GM18868 (cell line): ENCODE data around the gene MAP2K3.
"Not testable (repeated sequence)": the region's sequence is repeated elsewhere in the genome, so short reads cannot be mapped to it uniquely, and the experiment has no call there.

Experiments
- ATAC-seq: cut with Tn5 transposase; IDR thresholded peaks from one replicate; pipeline ENCODE4 v1.9.1; 2021; ENCODE audit warnings: mild to moderate bottlenecking, moderate library complexity; ENCODE audit not compliant: unreplicated experiment

MAP2K3 gene

DNA sequence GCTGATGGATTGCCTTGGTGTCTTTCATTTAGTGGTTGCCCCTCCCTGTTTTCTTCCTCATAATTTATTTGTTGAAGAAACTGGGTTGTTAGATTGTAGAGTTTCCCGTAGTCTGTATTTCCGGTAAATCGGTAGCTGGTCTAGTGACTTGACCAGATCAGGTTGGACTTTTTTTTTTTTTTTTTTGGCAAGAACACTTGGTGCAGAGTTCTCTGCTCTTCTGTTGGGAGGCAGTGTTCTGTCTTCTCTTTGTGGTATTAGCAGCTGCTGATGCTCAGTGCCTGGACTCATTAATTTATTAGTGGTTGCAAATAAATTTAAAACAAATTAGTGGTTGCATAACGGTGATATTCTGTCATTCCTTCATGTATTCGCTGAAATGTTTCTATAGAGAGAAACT is 40.2 kb downstream of the MAP2K3 start:
- not testable (repeated sequence) for ATAC-seq

DNA sequence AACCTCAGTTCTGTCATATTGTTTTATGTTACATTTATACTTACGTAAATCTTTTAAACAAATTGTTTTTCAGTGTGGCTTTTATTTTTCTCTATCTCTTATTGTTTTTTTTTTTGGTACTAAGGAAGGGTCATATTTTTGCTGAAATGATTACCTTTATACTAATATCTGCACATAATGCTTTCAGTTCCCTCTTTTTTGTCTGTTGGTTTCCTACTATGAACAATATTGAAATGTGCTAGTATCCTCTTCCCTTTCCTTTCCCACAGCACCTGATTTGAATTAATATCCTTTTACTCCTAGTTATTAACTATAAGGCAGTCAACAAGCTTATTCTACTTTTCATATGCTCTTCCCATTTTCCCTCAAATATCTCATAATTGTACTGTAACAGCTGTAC is 43.4 kb downstream of the MAP2K3 start:
- peak; percentile 66 for ATAC-seq

DNA sequence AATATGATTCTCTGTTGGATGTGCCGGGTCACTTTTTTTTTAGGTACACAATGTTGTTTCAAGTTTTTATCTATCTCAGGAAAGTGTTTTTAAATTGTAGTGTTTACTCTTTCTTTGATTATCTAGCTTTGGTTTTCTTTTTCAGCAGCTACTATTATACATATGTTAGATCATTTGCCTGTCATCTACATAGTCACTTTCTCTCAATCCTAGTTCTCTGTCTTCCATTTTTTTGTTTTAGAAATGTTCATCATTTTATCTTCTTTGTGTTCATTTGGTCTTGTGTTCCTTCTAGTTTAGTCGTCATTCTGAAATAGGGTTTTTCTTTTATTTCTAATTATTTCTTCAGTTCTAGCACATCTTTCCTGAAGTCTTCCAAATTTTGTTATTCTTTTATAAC is 44.3 kb downstream of the MAP2K3 start:
- ATAC-seq, result not testable (repeated sequence)

- ATAC-seq, result no peak
These were observed 46.1 kb downstream of the MAP2K3 start for GRCh38 chr17:21330436-21331160.

GRCh38 chr17:21336541-21337294 is 52.2 kb downstream of the MAP2K3 start:
- ATAC-seq, result not testable (repeated sequence)

- not testable (repeated sequence) for ATAC-seq
These were observed 53.6 kb downstream of the MAP2K3 start for GRCh38 chr17:21337981-21338625.

GRCh38 chr17:21339011-21339410 is 54.5 kb downstream of the MAP2K3 start:
- ATAC-seq, result no peak

- ATAC-seq, result not testable (repeated sequence)
These were observed 55.1 kb downstream of the MAP2K3 start for GRCh38 chr17:21339571-21339970.

GRCh38 chr17:21340407-21340806 is 55.9 kb downstream of the MAP2K3 start:
- ATAC-seq, result not testable (repeated sequence)

DNA sequence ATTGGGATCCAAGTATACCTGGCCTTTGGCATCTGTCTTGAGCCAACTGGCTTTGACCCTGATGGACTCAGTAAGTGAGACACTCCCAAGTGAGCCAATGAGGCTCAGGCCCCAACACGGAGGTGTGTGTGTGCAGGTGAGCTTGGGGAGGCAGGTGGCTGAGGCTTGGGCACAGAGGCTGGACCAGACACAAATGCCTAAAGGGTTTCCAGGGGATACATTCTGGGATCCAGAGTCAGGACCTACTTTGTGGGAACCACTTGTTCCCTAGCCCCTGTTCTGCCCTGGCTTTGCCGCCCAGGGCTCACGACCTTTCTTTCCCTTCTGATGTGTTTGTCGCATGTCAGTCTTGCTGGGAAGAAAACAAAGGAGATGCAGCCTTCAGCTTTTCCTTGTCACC is 56.8 kb downstream of the MAP2K3 start:
- not testable (repeated sequence) for ATAC-seq

DNA sequence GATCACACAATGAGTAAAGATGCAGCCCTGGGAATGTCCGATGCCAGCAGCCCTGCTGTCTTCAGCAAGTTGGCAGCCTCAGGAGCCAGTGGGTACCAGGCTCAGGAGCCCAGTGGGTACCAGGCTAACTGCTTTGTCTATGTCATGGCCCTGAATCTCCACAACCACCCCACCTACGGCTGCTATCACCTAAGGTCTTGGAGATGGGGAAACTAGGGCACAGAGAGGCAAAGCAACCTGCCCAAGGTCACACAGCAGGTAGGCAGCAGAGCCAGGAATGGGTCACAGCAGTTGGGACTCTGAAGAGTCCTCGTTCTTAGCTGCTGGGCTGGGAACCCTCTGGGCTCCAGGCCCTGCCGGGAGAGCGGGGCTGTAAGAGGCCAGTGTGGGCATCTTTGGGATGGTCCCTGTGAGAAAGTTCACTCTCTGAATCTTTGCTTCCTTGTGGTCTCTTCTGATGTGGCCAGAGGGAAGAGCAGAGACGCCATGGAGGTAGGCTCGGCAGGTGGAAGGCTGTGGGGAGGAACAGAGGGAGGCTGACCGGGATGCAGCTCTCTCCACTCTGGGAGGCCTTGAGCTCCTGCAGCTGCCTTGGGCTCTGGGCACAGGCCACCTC is 57.5 kb downstream of the MAP2K3 start:
- not testable (repeated sequence) for ATAC-seq

GRCh38 chr17:21343061-21343949 is 58.8 kb downstream of the MAP2K3 start:
- not testable (repeated sequence) for ATAC-seq

DNA sequence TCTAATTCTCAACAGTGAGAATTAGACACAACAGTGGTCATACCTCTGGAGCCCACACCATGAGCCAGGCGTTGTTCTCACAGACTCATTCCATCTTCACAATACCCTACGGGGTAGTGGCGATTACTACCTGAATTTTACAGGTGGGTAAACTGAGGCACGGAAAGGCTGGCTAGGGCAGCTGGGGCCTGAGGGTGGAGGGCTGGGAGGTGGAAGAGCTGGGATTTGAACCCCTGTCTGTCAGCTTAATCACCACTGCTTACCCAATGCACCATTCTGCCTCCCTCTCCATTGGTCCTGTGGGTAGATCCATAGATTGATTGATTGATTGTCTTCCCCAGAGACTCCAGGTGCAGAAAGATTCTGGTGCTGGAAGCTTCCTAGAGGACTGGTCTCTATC is 60.3 kb downstream of the MAP2K3 start:
- ATAC-seq, result not testable (repeated sequence)

GRCh38 chr17:21345236-21345635 is 60.7 kb downstream of the MAP2K3 start:
- no peak for ATAC-seq

- ATAC-seq, result not testable (repeated sequence)
These were observed 61.6 kb downstream of the MAP2K3 start for GRCh38 chr17:21346107-21346506.

DNA sequence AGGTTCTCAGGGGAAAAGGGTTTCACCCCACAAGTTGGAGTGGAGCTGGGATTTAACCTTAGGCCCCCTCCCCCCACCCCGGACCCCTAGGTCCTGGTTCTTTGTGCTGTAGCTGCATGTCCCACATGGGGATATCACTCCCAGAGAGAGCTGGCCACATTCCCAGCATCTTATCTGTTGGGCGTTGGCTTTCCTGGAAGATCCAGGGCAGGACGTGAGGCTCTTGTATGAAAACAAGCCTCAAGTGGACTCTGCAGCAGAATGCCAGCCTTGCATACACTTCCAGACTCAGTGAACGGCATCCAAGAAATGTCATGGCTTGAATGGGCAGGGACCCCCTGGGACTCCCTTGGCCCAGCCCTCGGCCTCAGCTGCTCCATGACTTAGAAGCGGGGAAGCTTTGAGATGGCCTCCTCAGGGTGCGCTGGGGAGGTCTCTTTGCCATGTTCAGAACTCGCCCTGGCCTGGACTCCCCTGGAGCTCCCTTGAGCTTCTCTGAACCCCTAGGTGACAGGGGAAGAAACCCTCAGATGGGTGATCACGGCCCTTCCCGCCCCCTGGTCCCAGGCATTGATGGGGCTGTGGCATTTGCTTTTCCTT is 62.2 kb downstream of the MAP2K3 start:
- not testable (repeated sequence) for ATAC-seq

DNA sequence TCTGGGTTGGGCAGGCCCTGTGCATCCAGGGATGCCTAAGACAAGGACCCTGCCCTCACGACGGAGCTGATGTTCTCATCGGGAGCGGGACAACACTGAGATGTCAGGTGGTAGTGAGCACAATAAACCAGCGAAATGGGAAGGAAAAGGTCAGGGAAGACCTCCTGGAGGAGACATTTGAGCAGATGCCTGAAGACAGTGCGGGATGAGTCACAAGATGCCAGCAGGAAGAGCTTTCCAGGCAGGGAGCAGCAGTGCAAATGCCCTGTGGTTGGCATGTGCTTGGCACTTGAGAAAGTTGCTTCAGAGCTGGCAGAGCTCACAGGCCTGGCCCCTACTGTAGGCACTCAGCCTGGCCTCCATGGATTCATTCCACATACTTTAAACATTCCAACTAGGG is 63.1 kb downstream of the MAP2K3 start:
- ATAC-seq, result not testable (repeated sequence)

DNA sequence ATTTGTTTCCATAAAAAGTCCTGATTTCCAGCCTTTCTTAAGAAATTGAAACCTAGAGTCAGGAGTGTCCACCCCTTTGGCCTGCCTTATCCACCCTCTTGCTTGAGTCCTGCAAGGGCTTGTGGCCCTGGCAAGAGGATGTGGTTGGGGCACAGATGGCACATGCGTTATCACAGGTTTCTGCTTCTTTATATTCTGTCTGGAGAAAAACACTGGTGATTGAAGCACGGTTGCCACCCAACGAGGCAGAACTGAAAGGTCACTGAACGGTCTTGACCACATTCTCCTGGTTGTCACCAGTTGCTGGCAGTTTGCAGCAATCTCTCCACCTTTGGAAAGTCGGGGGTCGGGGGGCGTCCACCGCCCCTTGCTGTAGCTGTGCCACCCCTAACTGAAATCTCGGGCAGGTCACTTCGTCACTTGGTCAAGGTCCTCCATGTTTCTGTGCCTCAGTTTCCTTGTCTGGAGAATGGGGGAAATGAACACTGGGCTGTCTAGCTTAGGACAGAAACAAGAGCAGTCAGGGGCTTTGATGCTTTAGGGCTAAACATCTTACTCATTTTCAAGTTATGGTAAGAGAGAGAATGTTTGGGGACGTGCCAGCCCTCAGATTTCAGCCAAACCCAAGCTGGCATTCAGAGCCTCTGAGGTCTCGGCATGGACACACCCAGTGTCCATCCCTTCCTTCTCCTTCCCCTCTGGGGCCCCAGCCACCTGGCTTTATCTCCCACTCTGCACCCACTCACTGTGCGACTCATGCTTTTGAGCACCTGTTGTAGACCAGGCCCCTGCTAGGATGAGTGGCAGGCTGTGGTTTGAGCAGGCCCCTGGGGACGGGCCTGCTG is 63.8 kb downstream of the MAP2K3 start:
- peak; percentile 86 for ATAC-seq

DNA sequence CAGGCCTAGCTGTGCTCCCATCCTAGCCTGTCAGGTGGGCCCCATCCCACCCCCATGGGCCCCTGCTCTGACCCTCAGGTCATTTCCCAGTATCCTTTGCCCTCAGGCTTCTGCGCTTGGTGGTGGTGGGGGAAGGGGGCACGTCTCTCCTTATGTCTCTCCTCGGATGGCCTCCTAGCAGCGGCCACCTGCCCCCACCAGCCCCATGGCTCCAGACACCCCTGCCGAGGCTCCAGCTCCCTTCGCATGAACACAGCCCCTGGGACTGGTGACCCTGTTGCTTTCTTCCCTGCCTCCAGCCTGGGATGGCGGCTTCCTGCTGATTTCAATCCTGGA is 64.4 kb downstream of the MAP2K3 start:
- not testable (repeated sequence) for ATAC-seq
